Neuronal stem cell (in vitro differentiated cells): ENCODE data around the gene TRIP13.

Source experiments
- DNase-seq: peaks from one replicate; pipeline ENCODE4 v3.0.0-alpha.2; 2013; ENCODE audit warnings: low spot score
- H2AFZ ChIP-seq: one replicate; pipeline ENCODE4 v1.6.1; 2013; ENCODE audit warnings: mild to moderate bottlenecking, low read length, inconsistent platforms
- H2AK5ac ChIP-seq: 2 replicates; pipeline ENCODE4 v1.6.1; 2013; ENCODE audit warnings: low read depth, mild to moderate bottlenecking, inconsistent platforms, low read length, moderate library complexity, mixed read lengths
- H2BK120ac ChIP-seq: 2 replicates; pipeline ENCODE4 v1.6.1; 2013; ENCODE audit warnings: low read depth, mild to moderate bottlenecking, inconsistent platforms, low read length, moderate library complexity, mixed read lengths
- H2BK12ac ChIP-seq: one replicate; pipeline ENCODE4 v1.6.1; 2013; ENCODE audit warnings: low read length, inconsistent platforms
- H2BK15ac ChIP-seq: 2 replicates; pipeline ENCODE4 v1.6.1; 2013; ENCODE audit warnings: mild to moderate bottlenecking, low read length, inconsistent platforms, mixed read lengths
- H2BK5ac ChIP-seq: one replicate; pipeline ENCODE4 v1.6.1; 2013; ENCODE audit warnings: inconsistent platforms, mild to moderate bottlenecking, low read length, moderate library complexity
- H3K14ac ChIP-seq: one replicate; pipeline ENCODE4 v1.6.1; 2013; ENCODE audit warnings: low read length, inconsistent platforms
- H3K18ac ChIP-seq: 2 replicates; pipeline ENCODE4 v1.6.1; 2013; ENCODE audit warnings: low read length, inconsistent platforms
- H3K23ac ChIP-seq: 2 replicates; pipeline ENCODE4 v1.6.1; 2013; ENCODE audit warnings: low read depth, mild to moderate bottlenecking, mixed read lengths, low read length, inconsistent platforms; ENCODE audit not compliant: poor library complexity
- H3K27ac ChIP-seq: replicated peaks from 3 replicates; pipeline ENCODE4 v1.5.1; 2013; ENCODE audit warnings: low read length, inconsistent platforms
- H3K27me3 ChIP-seq, 3 experiments: 2 replicates each; pipeline ENCODE4 v1.6.1; 2013; ENCODE audit warnings: low read length in 3 of 3, mild to moderate bottlenecking in 2 of 3, inconsistent platforms in 1 of 3, low read depth in 1 of 3, mixed read lengths in 1 of 3, moderate library complexity in 1 of 3; ENCODE audit not compliant: control insufficient read depth in 3 of 3, insufficient read depth in 3 of 3
- H3K36me3 ChIP-seq, 2 donors: replicated peaks in 1 of 2; 2 replicates each; pipeline ENCODE4 v1.6.1; 2013; ENCODE audit warnings: low read length in 2 of 2; ENCODE audit not compliant: control insufficient read depth in 2 of 2, insufficient read depth in 2 of 2
- H3K4ac ChIP-seq: 2 replicates; pipeline ENCODE4 v1.6.1; 2013; ENCODE audit warnings: inconsistent platforms, mild to moderate bottlenecking, low read length, moderate library complexity
- H3K4me1 ChIP-seq, 2 donors: 1 replicate in 1 of 2; 2 replicates in 1 of 2; pipeline ENCODE4 v1.6.1; 2013; ENCODE audit warnings: low read length in 2 of 2, low read depth in 1 of 2; ENCODE audit not compliant: control insufficient read depth in 2 of 2, insufficient read depth in 1 of 2
- H3K4me2 ChIP-seq: one replicate; pipeline ENCODE4 v1.6.1; 2013; ENCODE audit warnings: mild to moderate bottlenecking, low read length, inconsistent platforms; ENCODE audit not compliant: insufficient read depth, poor library complexity, severe bottlenecking
- H3K4me3 ChIP-seq, 2 donors: 2 replicates each; pipeline ENCODE4 v1.5.1; 2013; ENCODE audit warnings: low read length in 2 of 2, mild to moderate bottlenecking in 2 of 2, inconsistent platforms in 1 of 2, moderate library complexity in 1 of 2
- H3K79me1 ChIP-seq: one replicate; pipeline ENCODE4 v1.6.1; 2013; ENCODE audit warnings: low read depth, mild to moderate bottlenecking, inconsistent platforms, low read length, moderate library complexity
- H3K9ac ChIP-seq: one replicate; pipeline ENCODE4 v1.6.1; 2013; ENCODE audit warnings: mild to moderate bottlenecking, low read depth, low read length, inconsistent platforms; ENCODE audit not compliant: poor library complexity
- H3K9me3 ChIP-seq, 2 donors: replicated peaks in 1 of 2; 2 replicates each; pipeline versions ENCODE3 to v1.6.1; 2013; ENCODE audit warnings: low read length in 2 of 2, mild to moderate bottlenecking in 2 of 2, inconsistent platforms in 1 of 2, low read depth in 1 of 2, mixed read lengths in 1 of 2, moderate library complexity in 1 of 2; ENCODE audit not compliant: control insufficient read depth in 2 of 2, insufficient read depth in 1 of 2
- H4K8ac ChIP-seq: one replicate; pipeline ENCODE4 v1.6.1; 2013; ENCODE audit warnings: low read depth, mild to moderate bottlenecking, inconsistent platforms, low read length, moderate library complexity
- H4K91ac ChIP-seq: one replicate; pipeline ENCODE4 v1.6.1; 2013; ENCODE audit warnings: low read length, low read depth, mild to moderate bottlenecking, inconsistent platforms; ENCODE audit not compliant: poor library complexity
- WGBS, 2 donors: extraction: QIAGEN DNeasy Blood & Tissue Kit; methylation state at CpG; one replicate each; pipeline ENCODE4 v1.1.7; 2013; ENCODE audit warnings: missing lambda C conversion rate in 2 of 2, mixed read lengths in 1 of 2; ENCODE audit not compliant: insufficient read length in 2 of 2, insufficient replicate concordance in 1 of 2; ENCODE audit errors: extremely low coverage in 2 of 2; 5-methylcytosine and 5-hydroxymethylcytosine counted together

Gene TRIP13

GRCh38 chr5:930866-931265 is 38.2 kb downstream of the TRIP13 start:
- Histone ChIP-seq H3K36me3 (no peaks in the 10 kb centered on the region), H3K4me2 (no peak overlapping the region), H3K27me3 (peaks cover 0 to 9% (median 0%) of the 10 kb centered on the region in 3 experiments), H4K91ac (no peak overlapping the region), H2BK15ac (no peak overlapping the region), H3K4me3 (no peak overlapping the region), H2AFZ (no peak overlapping the region), H3K4ac (no peak overlapping the region), H3K23ac (no peak overlapping the region), H3K9me3 (peaks cover 0 to 6% of the 10 kb centered on the region in 2 donors), H3K9ac (no peak overlapping the region), H4K8ac (no peak overlapping the region), H3K79me1 (no peaks in the 10 kb centered on the region), H2BK5ac (no peak overlapping the region), H2BK120ac (no peak overlapping the region), H2AK5ac (no peak overlapping the region), H3K27ac (no peak overlapping the region), H3K4me1 (no peaks in the 10 kb centered on the region), H3K18ac (no peak overlapping the region), H3K14ac (no peak overlapping the region), H2BK12ac (no peak overlapping the region)
- no peak for DNase-seq
- no CpG with 5 or more reads among the region's 8 CpGs for WGBS, 2 donors

- DNase-seq: no peak
- WGBS, 2 donors: no CpG with 5 or more reads among the region's 13 CpGs
- H4K8ac ChIP-seq: no peak overlapping the region
These were observed 39.0 kb downstream of the TRIP13 start for GRCh38 chr5:931570-932145.

GRCh38 chr5:932151-932627 is 39.5 kb downstream of the TRIP13 start:
- H3K18ac ChIP-seq: no peak overlapping the region
- H2BK120ac ChIP-seq: no peak overlapping the region
- H2BK5ac ChIP-seq: no peak overlapping the region
- no peak overlapping the region for H3K27ac ChIP-seq
- no peak overlapping the region for H4K8ac ChIP-seq
- DNase-seq: no peak
- H3K4ac ChIP-seq: no peak overlapping the region
- no peak overlapping the region for H2AK5ac ChIP-seq
- H3K9ac ChIP-seq: no peak overlapping the region
- H2BK12ac ChIP-seq: no peak overlapping the region
- no peak overlapping the region for H3K4me2 ChIP-seq
- H3K9me3 ChIP-seq: peaks cover 0 to 6% of the 10 kb centered on the region in 2 donors
- no peaks in the 10 kb centered on the region for H3K4me1 ChIP-seq
- no peaks in the 10 kb centered on the region for H3K27me3 ChIP-seq
- no peak overlapping the region for H3K14ac ChIP-seq
- H3K4me3 ChIP-seq: no peak overlapping the region
- WGBS, 2 donors: no CpG with 5 or more reads among the region's 8 CpGs
- no peak overlapping the region for H2AFZ ChIP-seq
- no peak overlapping the region for H4K91ac ChIP-seq
- no peaks in the 10 kb centered on the region for H3K79me1 ChIP-seq
- peak overlapping the region; percentile 7 for H2BK15ac ChIP-seq
- H3K36me3 ChIP-seq: no peaks in the 10 kb centered on the region
- peak overlapping the region; percentile 75 for H3K23ac ChIP-seq

More at GRCh38 chr5:931570-932145, 39.0 kb downstream of the TRIP13 start:
- H3K4me2 ChIP-seq: no peak overlapping the region
- no peak overlapping the region for H2AFZ ChIP-seq
- peaks cover 0 to 2% (median 0%) of the 10 kb centered on the region in 3 experiments for H3K27me3 ChIP-seq
- no peak overlapping the region for H3K27ac ChIP-seq
- no peak overlapping the region for H2AK5ac ChIP-seq
- H2BK12ac ChIP-seq: no peak overlapping the region
- no peak overlapping the region for H3K14ac ChIP-seq
- no peak overlapping the region for H3K4me3 ChIP-seq
- no peak overlapping the region for H3K4ac ChIP-seq
- H3K4me1 ChIP-seq: no peaks in the 10 kb centered on the region
- no peak overlapping the region for H2BK15ac ChIP-seq
- H4K91ac ChIP-seq: no peak overlapping the region
- no peak overlapping the region for H2BK5ac ChIP-seq
- peaks cover 0 to 6% of the 10 kb centered on the region in 2 donors for H3K9me3 ChIP-seq
- H2BK120ac ChIP-seq: no peak overlapping the region
- H3K9ac ChIP-seq: peak overlapping the region; percentile 25
- no peak overlapping the region for H3K23ac ChIP-seq
- H3K18ac ChIP-seq: peak overlapping the region; percentile 24
- no peaks in the 10 kb centered on the region for H3K79me1 ChIP-seq
- H3K36me3 ChIP-seq: no peaks in the 10 kb centered on the region

DNA sequence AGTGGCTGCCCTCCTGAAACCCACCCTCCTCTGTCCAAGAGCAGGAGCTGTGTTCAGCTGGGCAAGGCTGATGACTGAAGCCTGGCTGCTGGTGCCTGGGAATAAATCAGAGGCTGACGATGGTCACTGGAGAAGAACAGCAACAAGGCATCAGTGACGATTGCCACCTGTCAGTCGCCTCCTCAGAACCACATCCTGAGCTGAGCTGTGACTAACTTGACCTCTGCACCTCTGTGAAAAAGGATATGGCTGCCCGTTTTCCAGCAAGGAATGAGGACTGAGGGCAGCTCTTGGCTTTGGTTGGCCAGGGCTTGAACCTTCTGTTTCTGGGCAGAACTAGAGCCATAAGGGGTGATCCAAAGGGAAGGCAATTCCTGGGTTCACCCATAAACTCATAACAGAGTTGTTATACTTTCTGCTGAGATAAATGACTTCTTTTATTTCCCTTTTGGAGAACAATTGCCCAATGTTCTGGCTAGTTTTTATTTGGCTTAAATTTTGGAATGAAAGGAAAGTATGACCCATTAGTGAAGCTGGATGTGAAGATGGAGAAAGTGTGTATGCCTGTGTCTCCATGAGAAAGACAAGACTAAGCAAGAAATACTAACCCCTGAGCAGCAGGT is 40.1 kb downstream of the TRIP13 start:
- Histone ChIP-seq H3K14ac (no peak overlapping the region), H3K23ac (no peak overlapping the region), H4K8ac (no peak overlapping the region), H3K18ac (no peak overlapping the region), H3K4me2 (no peak overlapping the region), H3K4me1 (no peaks in the 10 kb centered on the region), H3K27ac (no peak overlapping the region), H2BK5ac (no peak overlapping the region), H3K36me3 (no peaks in the 10 kb centered on the region), H2BK15ac (peak overlapping the region; percentile 7), H3K79me1 (no peaks in the 10 kb centered on the region), H2AK5ac (no peak overlapping the region), H4K91ac (no peak overlapping the region), H3K4ac (no peak overlapping the region), H2AFZ (no peak overlapping the region), H2BK120ac (no peak overlapping the region), H3K9ac (no peak overlapping the region), H3K27me3 (no peaks in the 10 kb centered on the region), H3K9me3 (peaks cover 0 to 6% of the 10 kb centered on the region in 2 donors), H3K4me3 (no peak overlapping the region), H2BK12ac (no peak overlapping the region)
- no peak for DNase-seq
- no CpG with 5 or more reads among the region's 4 CpGs for WGBS, 2 donors
